ENCODE results near the gene ZBTB7C. TPM values are rescaled to one million over a fixed set of nuclear protein-coding genes. Genes with fewer than 3 reads are reported as not detected.

ZBTB7C gene
- total RNA-seq, 1 experiment from 2014 or later, result 0.33 TPM

DNA sequence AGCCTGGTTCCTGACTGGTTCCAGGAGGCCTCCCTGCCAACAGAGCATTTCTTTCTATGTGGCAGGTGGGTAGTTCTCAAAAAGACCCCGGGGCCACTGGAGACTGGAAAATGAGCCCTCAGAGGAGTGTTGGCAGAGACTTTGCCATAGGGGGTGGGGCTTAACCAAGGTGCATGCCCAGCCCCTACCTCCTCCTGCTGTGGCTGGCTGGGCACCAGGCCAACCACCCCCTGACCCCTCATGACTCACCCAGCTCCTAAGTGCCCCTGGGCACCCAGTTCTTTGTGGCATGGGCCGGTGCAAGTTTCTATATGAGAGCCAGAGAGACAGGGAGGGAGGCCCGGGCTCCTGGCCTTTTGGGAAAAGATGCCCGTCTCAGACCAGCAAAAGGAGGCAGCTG lies 380.5 kb downstream of the ZBTB7C start:
- no peak for DNase-seq
- Histone ChIP-seq H4K5ac (ENCODE audit: insufficient read length, low read depth, low read length) (no peak overlapping the region), H2BK12ac (ENCODE audit: insufficient read length, low read depth, low read length) (no peak overlapping the region), H4K8ac (replicated peaks; ENCODE audit: insufficient read length, low read depth, low read length) (no peak overlapping the region), H3K9me3 (ENCODE audit: control insufficient read depth, low read depth, low read length) (no peaks in the 10 kb centered on the region), H2AFZ (ENCODE audit: low read length) (no peak overlapping the region), H3K18ac (ENCODE audit: insufficient read length, low read depth, low read length) (no peak overlapping the region), H3K14ac (ENCODE audit: insufficient read depth, low read length) (no peak overlapping the region), H2AK5ac (ENCODE audit: insufficient read length, low read length) (no peak overlapping the region), H3K23me2 (ENCODE audit: insufficient read length, low read depth, low read length, poor library complexity, severe bottlenecking) (no peaks in the 10 kb centered on the region), H2BK20ac (ENCODE audit: low read depth, low read length, poor library complexity, severe bottlenecking) (no peak overlapping the region), H2BK120ac (ENCODE audit: low read depth, low read length, poor library complexity, severe bottlenecking) (no peak overlapping the region), H3K4me1 (ENCODE audit: insufficient read depth, low read length) (no peaks in the 10 kb centered on the region), H3K27ac (ENCODE audit: insufficient read length, low read depth, low read length) (no peak overlapping the region), H3K27me3 (ENCODE audit: insufficient read depth, low read length) (no peaks in the 10 kb centered on the region), H3K4me2 (ENCODE audit: insufficient read depth, insufficient read length, low read length) (no peak overlapping the region), H3T11ph (ENCODE audit: low read length) (no peak overlapping the region), H3K9ac (ENCODE audit: extremely low read depth, insufficient read length, low read length) (no peak overlapping the region), H3K4ac (ENCODE audit: low read depth, low read length) (no peak overlapping the region), H2BK15ac (ENCODE audit: low read depth, low read length) (no peak overlapping the region), H3K79me2 (ENCODE audit: insufficient read depth, low read length) (no peaks in the 10 kb centered on the region), H3K23ac (ENCODE audit: insufficient read length, low read depth, low read length) (no peak overlapping the region), H4K91ac (ENCODE audit: insufficient read length, low read depth, low read length) (no peak overlapping the region), H2BK5ac (ENCODE audit: insufficient read length, low read length) (no peak overlapping the region), H3K56ac (ENCODE audit: insufficient read length, low read depth, low read length) (no peak overlapping the region), H4K20me1 (ENCODE audit: control insufficient read depth, insufficient read depth, insufficient read length) (no peaks in the 10 kb centered on the region), H3K79me1 (ENCODE audit: insufficient read depth, low read depth, low read length, poor library complexity, severe bottlenecking) (no peaks in the 10 kb centered on the region)
- Mint-ChIP-seq H3K27me3 (ENCODE audit: low read depth) (peaks cover 2% of the 10 kb centered on the region; the same call in 1 of the 2 replicates), H3K4me3 (no peak overlapping the region), H3K27ac (no peak overlapping the region; a peak in 1 of 7 replicates), H3K9me3 (no peaks in the 10 kb centered on the region), H3K36me3 (ENCODE audit: insufficient read depth in 1 of 3, low read depth in 3 of 3) (no peaks in the 10 kb centered on the region), H3K4me1 (peaks cover 21 to 38% of the 10 kb centered on the region in 2 experiments)
- TF ChIP-seq, protein P1, sequence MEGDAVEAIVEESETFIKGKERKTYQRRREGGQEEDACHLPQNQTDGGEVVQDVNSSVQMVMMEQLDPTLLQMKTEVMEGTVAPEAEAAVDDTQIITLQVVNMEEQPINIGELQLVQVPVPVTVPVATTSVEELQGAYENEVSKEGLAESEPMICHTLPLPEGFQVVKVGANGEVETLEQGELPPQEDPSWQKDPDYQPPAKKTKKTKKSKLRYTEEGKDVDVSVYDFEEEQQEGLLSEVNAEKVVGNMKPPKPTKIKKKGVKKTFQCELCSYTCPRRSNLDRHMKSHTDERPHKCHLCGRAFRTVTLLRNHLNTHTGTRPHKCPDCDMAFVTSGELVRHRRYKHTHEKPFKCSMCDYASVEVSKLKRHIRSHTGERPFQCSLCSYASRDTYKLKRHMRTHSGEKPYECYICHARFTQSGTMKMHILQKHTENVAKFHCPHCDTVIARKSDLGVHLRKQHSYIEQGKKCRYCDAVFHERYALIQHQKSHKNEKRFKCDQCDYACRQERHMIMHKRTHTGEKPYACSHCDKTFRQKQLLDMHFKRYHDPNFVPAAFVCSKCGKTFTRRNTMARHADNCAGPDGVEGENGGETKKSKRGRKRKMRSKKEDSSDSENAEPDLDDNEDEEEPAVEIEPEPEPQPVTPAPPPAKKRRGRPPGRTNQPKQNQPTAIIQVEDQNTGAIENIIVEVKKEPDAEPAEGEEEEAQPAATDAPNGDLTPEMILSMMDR (conservative IDR thresholded peaks at IDR 0.05), result no peak
- no CpG with 5 or more reads among the region's 4 CpGs for WGBS (ENCODE audit: extremely low coverage, insufficient read length, low lambda C conversion rate)

Data from H9 (cell line).